ENCODE measurements around the gene LDB1. TPM values are rescaled to one million over a fixed set of nuclear protein-coding genes. Genes with fewer than 3 reads are reported as not detected.

Gene LDB1
- total and polyA plus RNA-seq, 2 donors (not counting 3 experiments of a cell fraction or from before 2014, with no cell fraction given), result 65.7 to 137 TPM

DNA sequence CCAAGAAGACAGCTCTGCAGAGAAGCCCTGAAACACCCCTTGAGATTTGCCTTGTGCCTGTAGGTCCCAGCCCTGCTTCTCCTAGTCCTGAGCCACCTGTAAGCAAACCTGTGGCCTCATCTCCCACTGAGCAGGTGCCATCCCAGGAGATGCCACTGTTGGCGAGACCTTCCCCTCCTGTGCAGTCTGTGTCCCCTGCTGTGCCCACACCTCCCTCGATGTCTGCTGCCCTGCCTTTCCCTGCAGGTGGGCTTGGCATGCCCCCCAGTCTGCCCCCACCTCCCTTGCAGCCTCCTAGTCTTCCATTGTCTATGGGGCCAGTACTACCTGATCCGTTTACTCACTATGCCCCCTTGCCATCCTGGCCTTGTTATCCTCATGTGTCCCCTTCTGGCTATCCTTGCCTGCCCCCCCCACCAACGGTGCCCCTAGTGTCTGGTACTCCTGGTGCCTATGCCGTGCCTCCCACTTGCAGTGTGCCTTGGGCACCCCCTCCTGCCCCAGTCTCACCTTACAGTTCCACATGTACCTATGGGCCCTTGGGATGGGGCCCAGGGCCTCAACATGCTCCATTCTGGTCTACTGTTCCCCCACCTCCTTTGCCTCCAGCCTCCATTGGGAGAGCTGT, 20.9 kb upstream of the LDB1 start:
- Histone ChIP-seq H2AFZ (ENCODE audit: low read depth, low read length) (no peak overlapping the region), H3K9me3 (replicated peaks; ENCODE audit: control insufficient read depth, insufficient read depth, low read length) (no peaks in the 10 kb centered on the region), H3K36me3 (ENCODE audit: control insufficient read depth in 2 of 2, extremely low read depth in 1 of 2, insufficient read depth in 2 of 2, low read length in 2 of 2) (peaks cover 29 to 54% of the 10 kb centered on the region in 2 experiments), H3K9me1 (replicated peaks; ENCODE audit: control insufficient read depth, extremely low read depth, insufficient read depth, low read length) (no peaks in the 10 kb centered on the region), H3K27ac (ENCODE audit: insufficient read depth, low read depth, low read length) (no peak overlapping the region), H3K27me3 (ENCODE audit: control insufficient read depth in 2 of 2, insufficient read depth in 2 of 2, low read length in 2 of 2) (no peaks in the 10 kb centered on the region), H3K9ac (replicated peaks; ENCODE audit: extremely low read depth, insufficient read depth, low read length) (no peak overlapping the region), H3K79me2 (ENCODE audit: control insufficient read depth, insufficient read depth, low read length) (peaks cover 64% of the 10 kb centered on the region), H4K20me1 (replicated peaks; ENCODE audit: control insufficient read depth, extremely low read depth, insufficient read depth, low read length) (no peaks in the 10 kb centered on the region), H3K4me1 (ENCODE audit: control insufficient read depth, extremely low read depth, insufficient read depth, low read length) (no peaks in the 10 kb centered on the region), H3K4me3 (replicated peaks in 1 of 3; ENCODE audit: insufficient read depth in 1 of 3, low read depth in 1 of 3, low read length in 3 of 3) (no peak overlapping the region), H3K4me2 (ENCODE audit: insufficient read depth, low read length) (no peak overlapping the region)
- intact Hi-C loops (cut with micrococcal nuclease), result no loop called here
- POLR2A ChIA-PET, result no interaction called here
- TF ChIP-seq FOS (IDR thresholded peaks at IDR 0.05; ENCODE audit: borderline replicate concordance, insufficient read depth, low read length), result no peak
- DNase-seq (ENCODE audit: low read depth, low spot score) (no peak), FAIRE-seq (no peak)
- CTCF ChIA-PET, result no interaction called here
- BruUV-seq (replicated peaks), result no TSS peak
- dilution Hi-C loops (cut with MboI; ENCODE audit: extremely low pct_ligation_motif_present, low sequenced_read_pairs), result no loop called here

- ChIA-PET CTCF (no interaction called here), POLR2A (no interaction called here)
Measured at GRCh38 chr10:102140218-102140617, 20.1 kb upstream of the LDB1 start.

More at GRCh38 chr10:102140218-102140617, 20.1 kb upstream of the LDB1 start:
- H3K27ac ChIP-seq (ENCODE audit: insufficient read depth, low read depth, low read length), result no peak overlapping the region
- no peaks in the 10 kb centered on the region for H3K27me3 ChIP-seq (ENCODE audit: control insufficient read depth in 2 of 2, insufficient read depth in 2 of 2, low read length in 2 of 2)
- H3K4me3 ChIP-seq (replicated peaks in 1 of 3; ENCODE audit: insufficient read depth in 1 of 3, low read depth in 1 of 3, low read length in 3 of 3), result no peak overlapping the region
- no peak overlapping the region for H3K9ac ChIP-seq (replicated peaks; ENCODE audit: extremely low read depth, insufficient read depth, low read length)
- TSS peak; percentile 6 for BruUV-seq (replicated peaks)
- peaks cover 72% of the 10 kb centered on the region for H3K79me2 ChIP-seq (ENCODE audit: control insufficient read depth, insufficient read depth, low read length)
- H3K9me1 ChIP-seq (replicated peaks; ENCODE audit: control insufficient read depth, extremely low read depth, insufficient read depth, low read length), result no peaks in the 10 kb centered on the region
- H3K36me3 ChIP-seq (ENCODE audit: control insufficient read depth in 2 of 2, extremely low read depth in 1 of 2, insufficient read depth in 2 of 2, low read length in 2 of 2), result peaks cover 29 to 54% of the 10 kb centered on the region in 2 experiments
- dilution Hi-C loops (cut with MboI; ENCODE audit: extremely low pct_ligation_motif_present, low sequenced_read_pairs), result no loop called here
- FAIRE-seq, result no peak
- H3K9me3 ChIP-seq (replicated peaks; ENCODE audit: control insufficient read depth, insufficient read depth, low read length), result no peaks in the 10 kb centered on the region
- H4K20me1 ChIP-seq (replicated peaks; ENCODE audit: control insufficient read depth, extremely low read depth, insufficient read depth, low read length), result no peaks in the 10 kb centered on the region
- DNase-seq (ENCODE audit: low read depth, low spot score), result no peak
- no peak for TF ChIP-seq MAX (IDR thresholded peaks at IDR 0.05; ENCODE audit: insufficient read depth, insufficient read length)
- no peak for TF ChIP-seq POLR2AphosphoS5 (IDR thresholded peaks at IDR 0.05; ENCODE audit: insufficient read depth, low read depth, low read length)
- TF ChIP-seq GATA2 (IDR thresholded peaks at IDR 0.05; ENCODE audit: insufficient read depth, insufficient read length, low read depth, low read length), result no peak
- H3K4me2 ChIP-seq (ENCODE audit: insufficient read depth, low read length), result no peak overlapping the region
- H3K4me1 ChIP-seq (ENCODE audit: control insufficient read depth, extremely low read depth, insufficient read depth, low read length), result peaks cover 6% of the 10 kb centered on the region
- intact Hi-C loops (cut with micrococcal nuclease), result no loop called here
- H2AFZ ChIP-seq (ENCODE audit: low read depth, low read length), result no peak overlapping the region

All from endothelial cell of umbilical vein (primary cell).